H9 (cell line): ENCODE data around the gene HECTD2. TPM values are rescaled to one million over a fixed set of nuclear protein-coding genes. Genes with fewer than 3 reads are reported as not detected.

Experiments
- DNase-seq: peaks from one replicate; pipeline ENCODE4 v3.0.0-alpha.2; 2017
- H2AFZ ChIP-seq: one replicate; pipeline ENCODE4 v1.6.1; 2013; ENCODE audit warnings: mild to moderate bottlenecking, low read length, control low read depth, moderate library complexity
- H2AK5ac ChIP-seq: 2 replicates; pipeline ENCODE4 v1.6.1; 2013; ENCODE audit warnings: low read length, control low read depth, mixed read lengths; ENCODE audit not compliant: insufficient read length
- H2BK120ac ChIP-seq: one replicate; pipeline ENCODE4 v1.6.1; 2013; ENCODE audit warnings: low read depth, mild to moderate bottlenecking, low read length, control low read depth, inconsistent platforms; ENCODE audit not compliant: poor library complexity, severe bottlenecking
- H2BK12ac ChIP-seq: 2 replicates; pipeline ENCODE4 v1.6.1; 2013; ENCODE audit warnings: low read length, control low read depth, mixed read lengths, low read depth; ENCODE audit not compliant: insufficient read length
- H2BK15ac ChIP-seq: 2 replicates; pipeline ENCODE4 v1.6.1; 2013; ENCODE audit warnings: low read depth, low read length, control low read depth
- H2BK20ac ChIP-seq: one replicate; pipeline ENCODE4 v1.6.1; 2013; ENCODE audit warnings: low read depth, mild to moderate bottlenecking, low read length, control low read depth, inconsistent platforms; ENCODE audit not compliant: poor library complexity, severe bottlenecking
- H2BK5ac ChIP-seq: 2 replicates; pipeline ENCODE4 v1.6.1; 2013; ENCODE audit warnings: low read length, control low read depth, mixed read lengths; ENCODE audit not compliant: insufficient read length
- H3K14ac ChIP-seq: 2 replicates; pipeline ENCODE4 v1.6.1; 2013; ENCODE audit warnings: low read length, control low read depth; ENCODE audit not compliant: insufficient read depth
- H3K18ac ChIP-seq: 2 replicates; pipeline ENCODE4 v1.6.1; 2013; ENCODE audit warnings: low read depth, mild to moderate bottlenecking, mixed read lengths, low read length, control low read depth; ENCODE audit not compliant: insufficient read length
- H3K23ac ChIP-seq: 2 replicates; pipeline ENCODE4 v1.6.1; 2013; ENCODE audit warnings: low read length, control low read depth, mixed read lengths, low read depth; ENCODE audit not compliant: insufficient read length
- H3K23me2 ChIP-seq: 2 replicates; pipeline ENCODE4 v1.6.1; 2013; ENCODE audit warnings: low read depth, mild to moderate bottlenecking, mixed read lengths, low read length, control low read depth; ENCODE audit not compliant: insufficient read length, poor library complexity, severe bottlenecking
- H3K27ac ChIP-seq: 2 replicates; pipeline ENCODE4 v1.5.1; 2013; ENCODE audit warnings: low read length, control low read depth, mixed read lengths, low read depth; ENCODE audit not compliant: insufficient read length
- H3K27me3 ChIP-seq: 2 replicates; pipeline ENCODE4 v1.6.1; 2013; ENCODE audit warnings: low read length, control low read depth, inconsistent platforms; ENCODE audit not compliant: insufficient read depth
- H3K4ac ChIP-seq: 2 replicates; pipeline ENCODE4 v1.6.1; 2013; ENCODE audit warnings: low read depth, mild to moderate bottlenecking, control low read depth, inconsistent platforms, low read length, moderate library complexity
- H3K4me1 ChIP-seq: 2 replicates; pipeline ENCODE4 v1.6.1; 2013; ENCODE audit warnings: low read length, control low read depth, inconsistent platforms; ENCODE audit not compliant: insufficient read depth
- H3K4me2 ChIP-seq: 2 replicates; pipeline ENCODE4 v1.6.1; 2013; ENCODE audit warnings: low read length, control low read depth, mixed read lengths; ENCODE audit not compliant: insufficient read length, insufficient read depth
- H3K56ac ChIP-seq: 2 replicates; pipeline ENCODE4 v1.6.1; 2013; ENCODE audit warnings: low read depth, mild to moderate bottlenecking, mixed read lengths, low read length, control low read depth; ENCODE audit not compliant: insufficient read length
- H3K79me1 ChIP-seq: 2 replicates; pipeline ENCODE4 v1.6.1; 2013; ENCODE audit warnings: low read depth, mild to moderate bottlenecking, moderate library complexity, low read length, control low read depth, inconsistent platforms; ENCODE audit not compliant: insufficient read depth, poor library complexity, severe bottlenecking
- H3K79me2 ChIP-seq: 2 replicates; pipeline ENCODE4 v1.6.1; 2013; ENCODE audit warnings: low read length, control low read depth, inconsistent platforms; ENCODE audit not compliant: insufficient read depth
- H3K9ac ChIP-seq: 2 replicates; pipeline ENCODE4 v1.6.1; 2013; ENCODE audit warnings: low read length, control low read depth, mixed read lengths; ENCODE audit not compliant: insufficient read length; ENCODE audit errors: extremely low read depth
- H3K9me3 ChIP-seq: one replicate; pipeline ENCODE4 v1.6.1; 2013; ENCODE audit warnings: low read depth, low read length, inconsistent platforms; ENCODE audit not compliant: control insufficient read depth
- H3T11ph ChIP-seq: one replicate; pipeline ENCODE4 v1.6.1; 2013; ENCODE audit warnings: mild to moderate bottlenecking, low read length, control low read depth, inconsistent platforms
- H4K20me1 ChIP-seq: one replicate; pipeline ENCODE4 v1.6.1; 2013; ENCODE audit not compliant: control insufficient read depth, insufficient read length, insufficient read depth
- H4K5ac ChIP-seq: 2 replicates; pipeline ENCODE4 v1.6.1; 2013; ENCODE audit warnings: low read depth, mild to moderate bottlenecking, mixed read lengths, low read length, control low read depth; ENCODE audit not compliant: insufficient read length
- H4K8ac ChIP-seq: replicated peaks from 2 replicates; pipeline ENCODE4 v1.6.1; 2013; ENCODE audit warnings: low read length, control low read depth, mixed read lengths, low read depth; ENCODE audit not compliant: insufficient read length
- H4K91ac ChIP-seq: 2 replicates; pipeline ENCODE4 v1.6.1; 2013; ENCODE audit warnings: low read depth, mild to moderate bottlenecking, moderate library complexity, mixed read lengths, low read length, control low read depth; ENCODE audit not compliant: insufficient read length
- H3K27ac Mint-ChIP-seq, 3 experiments: 2 replicates in 2 of 3; 3 replicates in 1 of 3; pipeline ENCODE4 v1.8.0; 2020 to 2021; ENCODE audit warnings: mixed read lengths in 3 of 3, mild to moderate bottlenecking in 1 of 3, moderate library complexity in 1 of 3
- H3K27me3 Mint-ChIP-seq: 2 replicates; pipeline ENCODE4 v1.8.0; 2021; ENCODE audit warnings: low read depth, mild to moderate bottlenecking, moderate library complexity, mixed read lengths
- H3K36me3 Mint-ChIP-seq, 3 experiments: 2 replicates in 2 of 3; 3 replicates in 1 of 3; pipeline ENCODE4 v1.8.0; 2020 to 2021; ENCODE audit warnings: low read depth in 3 of 3, mixed read lengths in 3 of 3; ENCODE audit not compliant: insufficient read depth in 1 of 3
- H3K4me1 Mint-ChIP-seq, 2 experiments: 2 replicates each; pipeline ENCODE4 v1.8.0; 2020; ENCODE audit warnings: mixed read lengths in 2 of 2
- H3K4me3 Mint-ChIP-seq, 2 experiments: 2 replicates in 1 of 2; 3 replicates in 1 of 2; pipeline ENCODE4 v1.8.0; 2020 to 2021; ENCODE audit warnings: mild to moderate bottlenecking in 2 of 2, mixed read lengths in 2 of 2, moderate library complexity in 1 of 2
- H3K9me3 Mint-ChIP-seq, 2 experiments: 2 replicates in 1 of 2; 3 replicates in 1 of 2; pipeline ENCODE4 v1.8.0; 2020; ENCODE audit warnings: mild to moderate bottlenecking in 2 of 2, mixed read lengths in 2 of 2, moderate library complexity in 1 of 2
- total RNA-seq: library from RNA; stranded (reverse); gene quantifications from 2 replicates; pipeline ENCODE4 v1.2.1, GENCODE V29; 2021
- TF ChIP-seq, protein P1 (sequence below): fragments of 200-600 bp; sonication (generic); conservative IDR thresholded peaks from 3 replicates; pipeline ENCODE4 v1.8.0; 2021; ENCODE audit warnings: antibody characterized with exemption, mild to moderate bottlenecking

HECTD2 gene
- total RNA-seq, 1 experiment from 2014 or later: 13.4 TPM

DNA sequence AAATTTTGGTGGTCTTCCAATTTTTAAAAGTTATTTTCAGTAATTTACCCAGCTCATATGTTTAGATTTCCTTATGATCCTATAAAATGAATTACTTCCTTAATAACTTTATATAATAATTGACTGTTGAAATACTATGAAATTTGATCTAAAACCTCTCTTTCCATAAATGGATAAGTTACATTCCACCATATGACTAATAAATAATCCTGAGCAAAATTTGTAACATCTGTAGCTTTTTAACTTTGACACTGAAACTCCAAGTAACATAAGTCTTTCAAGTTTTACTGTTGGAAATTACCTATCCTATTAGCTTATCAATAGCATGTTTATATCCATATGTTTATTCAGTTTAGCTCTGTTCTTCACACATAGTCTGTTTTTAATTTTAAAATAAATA lies 85.3 kb downstream of the HECTD2 start:
- no peaks in the 10 kb centered on the region for H3K79me1 ChIP-seq
- no peak overlapping the region for H3K4me3 Mint-ChIP-seq

More for the DNA sequence above, 85.3 kb downstream of the HECTD2 start:
- H2BK20ac ChIP-seq: no peak overlapping the region
- H3K4me2 ChIP-seq: no peak overlapping the region
- Mint-ChIP-seq H3K36me3 (no peaks in the 10 kb centered on the region), H3K27ac (no peak overlapping the region), H3K4me1 (no peaks in the 10 kb centered on the region), H3K9me3 (no peaks in the 10 kb centered on the region), H3K27me3 (no peaks in the 10 kb centered on the region)
- H3K23me2 ChIP-seq: no peaks in the 10 kb centered on the region
- no peak overlapping the region for H2BK5ac ChIP-seq
- no peak overlapping the region for H3K4ac ChIP-seq
- H2BK12ac ChIP-seq: no peak overlapping the region
- H3K23ac ChIP-seq: no peak overlapping the region
- TF ChIP-seq, protein P1, sequence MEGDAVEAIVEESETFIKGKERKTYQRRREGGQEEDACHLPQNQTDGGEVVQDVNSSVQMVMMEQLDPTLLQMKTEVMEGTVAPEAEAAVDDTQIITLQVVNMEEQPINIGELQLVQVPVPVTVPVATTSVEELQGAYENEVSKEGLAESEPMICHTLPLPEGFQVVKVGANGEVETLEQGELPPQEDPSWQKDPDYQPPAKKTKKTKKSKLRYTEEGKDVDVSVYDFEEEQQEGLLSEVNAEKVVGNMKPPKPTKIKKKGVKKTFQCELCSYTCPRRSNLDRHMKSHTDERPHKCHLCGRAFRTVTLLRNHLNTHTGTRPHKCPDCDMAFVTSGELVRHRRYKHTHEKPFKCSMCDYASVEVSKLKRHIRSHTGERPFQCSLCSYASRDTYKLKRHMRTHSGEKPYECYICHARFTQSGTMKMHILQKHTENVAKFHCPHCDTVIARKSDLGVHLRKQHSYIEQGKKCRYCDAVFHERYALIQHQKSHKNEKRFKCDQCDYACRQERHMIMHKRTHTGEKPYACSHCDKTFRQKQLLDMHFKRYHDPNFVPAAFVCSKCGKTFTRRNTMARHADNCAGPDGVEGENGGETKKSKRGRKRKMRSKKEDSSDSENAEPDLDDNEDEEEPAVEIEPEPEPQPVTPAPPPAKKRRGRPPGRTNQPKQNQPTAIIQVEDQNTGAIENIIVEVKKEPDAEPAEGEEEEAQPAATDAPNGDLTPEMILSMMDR: no peak
- H3K56ac ChIP-seq: no peak overlapping the region
- H2AK5ac ChIP-seq: no peak overlapping the region
- no peak overlapping the region for H4K8ac ChIP-seq
- H3K27me3 ChIP-seq: no peaks in the 10 kb centered on the region
- H2BK15ac ChIP-seq: no peak overlapping the region
- H4K91ac ChIP-seq: no peak overlapping the region
- no peak overlapping the region for H2BK120ac ChIP-seq
- DNase-seq: no peak
- no peaks in the 10 kb centered on the region for H3K9me3 ChIP-seq
- H4K5ac ChIP-seq: no peak overlapping the region
- H2AFZ ChIP-seq: no peak overlapping the region
- no peaks in the 10 kb centered on the region for H3K4me1 ChIP-seq
- no peak overlapping the region for H3T11ph ChIP-seq
- H3K18ac ChIP-seq: no peak overlapping the region
- H3K9ac ChIP-seq: no peak overlapping the region
- no peaks in the 10 kb centered on the region for H4K20me1 ChIP-seq
- H3K14ac ChIP-seq: no peak overlapping the region
- no peaks in the 10 kb centered on the region for H3K79me2 ChIP-seq
- no peak overlapping the region for H3K27ac ChIP-seq
